DMS 273 treated with DMSO at 0.1 percent for 48 hours (cell line): Measurements from ENCODE around the gene ATF5.

Experiments
- DNase-seq: peaks from one replicate; lab custom pipeline; 2025; lab: John Stamatoyannopoulos, UW

The ATF5 gene, protein sequence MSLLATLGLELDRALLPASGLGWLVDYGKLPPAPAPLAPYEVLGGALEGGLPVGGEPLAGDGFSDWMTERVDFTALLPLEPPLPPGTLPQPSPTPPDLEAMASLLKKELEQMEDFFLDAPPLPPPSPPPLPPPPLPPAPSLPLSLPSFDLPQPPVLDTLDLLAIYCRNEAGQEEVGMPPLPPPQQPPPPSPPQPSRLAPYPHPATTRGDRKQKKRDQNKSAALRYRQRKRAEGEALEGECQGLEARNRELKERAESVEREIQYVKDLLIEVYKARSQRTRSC

DNA sequence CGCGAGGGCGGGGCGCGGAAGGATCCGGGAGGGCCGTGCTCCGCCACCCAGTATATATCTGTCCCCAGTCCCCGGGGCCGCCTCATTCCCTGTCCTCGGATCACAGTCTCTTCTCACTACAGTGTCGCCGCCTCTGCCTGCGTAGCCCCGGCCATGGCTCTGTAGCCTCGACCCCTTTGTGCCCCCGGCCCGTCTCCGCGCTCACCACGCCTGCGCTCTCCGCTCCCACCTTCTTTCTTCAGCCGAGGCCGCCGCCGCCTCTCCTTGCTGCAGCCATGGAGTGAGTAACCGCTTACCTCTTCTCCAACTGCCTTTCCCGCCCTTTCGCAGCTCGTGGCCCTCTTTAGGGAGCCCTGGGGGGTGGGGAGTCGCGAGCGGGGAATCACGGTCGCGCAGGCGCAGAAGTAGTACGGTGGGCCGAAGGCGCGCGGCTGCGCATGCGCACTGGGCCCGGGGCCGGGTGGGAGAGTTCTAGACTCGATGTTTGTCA lies at the start of gene ATF5, which contains the start of gene NUP62:
Gene ATF5, plus strand, starts transcription at position 85 of the 490 bp plus-strand sequence. CDS start 1,646 bp downstream, outside the sequence.
Gene NUP62, minus strand, starts transcription at position 384 of the 490 bp plus-strand sequence. CDS start 19,697 bp downstream, outside the sequence.
- peak; percentile 78 for DNase-seq

DNA sequence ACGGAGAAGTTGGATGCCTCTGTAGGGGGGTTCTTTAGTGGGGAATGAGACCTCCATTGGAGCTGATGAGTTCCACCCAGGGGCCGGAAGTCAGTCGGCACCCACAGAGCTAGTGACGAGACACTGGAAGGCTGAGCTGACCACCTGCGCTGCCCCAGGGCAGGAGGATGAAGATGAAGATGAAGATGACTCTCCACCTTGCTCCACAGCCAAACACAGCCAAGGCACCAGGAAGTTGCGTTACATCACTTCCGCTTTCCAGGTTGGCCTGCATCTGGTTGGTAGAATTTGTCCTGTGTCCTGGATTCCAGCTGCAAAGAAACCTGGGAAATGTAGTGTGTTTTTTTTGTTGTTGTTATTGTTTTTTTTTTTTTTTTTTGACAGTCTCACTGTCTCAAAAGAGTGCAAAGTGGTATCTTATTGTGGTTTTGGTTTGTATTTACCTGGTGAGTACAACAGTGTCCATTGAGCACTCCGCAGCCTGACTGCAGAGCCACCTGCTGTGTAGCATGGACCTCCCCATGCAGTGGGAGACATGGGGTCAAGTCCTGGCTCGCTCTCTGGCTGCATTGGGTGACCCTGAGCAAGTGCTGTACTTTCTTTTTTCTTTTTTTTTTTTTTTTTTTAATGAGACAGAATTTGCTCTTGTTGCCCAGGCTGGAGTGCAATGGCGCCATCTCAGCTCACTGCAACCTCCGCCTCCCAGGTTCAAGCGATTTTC lies 49.6 kb upstream of the ATF5 start:
- no peak for DNase-seq

DNA sequence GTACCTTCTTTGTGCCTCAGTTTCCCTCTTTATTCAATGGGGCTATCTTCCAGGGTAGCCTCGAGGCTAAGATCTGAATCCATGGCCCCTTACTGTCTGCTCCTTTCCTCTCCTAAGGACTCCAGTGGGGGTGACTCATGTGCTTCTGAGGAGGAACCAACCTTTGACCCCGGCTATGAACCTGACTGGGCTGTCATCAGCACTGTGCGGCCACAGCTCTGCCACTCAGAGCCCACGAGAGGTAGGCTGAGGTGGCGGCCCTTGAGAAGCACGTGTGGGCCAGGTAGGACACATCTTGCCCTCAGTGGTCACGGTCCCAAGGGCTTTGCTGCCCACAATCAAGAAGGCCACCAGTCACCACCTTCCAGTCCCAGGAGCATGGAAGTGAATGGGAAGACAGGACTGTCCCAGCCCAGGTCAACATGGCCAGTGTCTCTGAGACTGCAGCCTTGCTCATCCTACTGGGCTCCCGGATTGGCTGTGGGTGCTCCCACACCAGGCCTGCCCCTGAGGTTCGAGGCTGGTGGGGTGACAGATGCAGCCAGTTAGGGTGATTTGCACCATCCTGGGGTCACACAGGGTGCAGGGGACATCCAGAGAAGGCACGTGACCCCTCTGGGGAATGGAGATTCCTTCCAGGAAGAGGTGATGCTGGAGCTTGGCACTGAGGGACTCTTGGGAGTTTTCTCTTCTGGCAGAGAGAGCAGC lies 48.7 kb upstream of the ATF5 start:
- DNase-seq: no peak

DNA sequence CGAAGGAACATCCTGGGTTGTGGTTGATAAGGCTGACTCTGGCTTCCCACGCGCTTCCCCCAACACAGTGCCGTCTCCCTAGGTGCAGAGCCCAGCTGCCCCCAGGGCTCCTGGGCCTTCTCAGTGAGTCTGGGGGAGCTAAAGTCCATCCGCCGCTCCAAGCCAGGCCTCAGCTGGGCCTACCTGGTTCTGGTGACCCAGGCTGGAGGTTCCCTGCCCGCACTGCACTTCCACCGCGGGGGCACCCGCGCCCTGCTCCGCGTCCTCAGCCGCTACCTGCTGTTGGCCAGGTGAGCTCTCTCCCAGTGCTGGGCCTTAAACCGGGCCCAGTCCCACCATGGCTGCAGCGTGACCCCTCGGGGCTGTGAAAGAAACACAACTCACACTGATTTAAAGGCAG lies 47.8 kb upstream of the ATF5 start:
- no peak for DNase-seq

DNA sequence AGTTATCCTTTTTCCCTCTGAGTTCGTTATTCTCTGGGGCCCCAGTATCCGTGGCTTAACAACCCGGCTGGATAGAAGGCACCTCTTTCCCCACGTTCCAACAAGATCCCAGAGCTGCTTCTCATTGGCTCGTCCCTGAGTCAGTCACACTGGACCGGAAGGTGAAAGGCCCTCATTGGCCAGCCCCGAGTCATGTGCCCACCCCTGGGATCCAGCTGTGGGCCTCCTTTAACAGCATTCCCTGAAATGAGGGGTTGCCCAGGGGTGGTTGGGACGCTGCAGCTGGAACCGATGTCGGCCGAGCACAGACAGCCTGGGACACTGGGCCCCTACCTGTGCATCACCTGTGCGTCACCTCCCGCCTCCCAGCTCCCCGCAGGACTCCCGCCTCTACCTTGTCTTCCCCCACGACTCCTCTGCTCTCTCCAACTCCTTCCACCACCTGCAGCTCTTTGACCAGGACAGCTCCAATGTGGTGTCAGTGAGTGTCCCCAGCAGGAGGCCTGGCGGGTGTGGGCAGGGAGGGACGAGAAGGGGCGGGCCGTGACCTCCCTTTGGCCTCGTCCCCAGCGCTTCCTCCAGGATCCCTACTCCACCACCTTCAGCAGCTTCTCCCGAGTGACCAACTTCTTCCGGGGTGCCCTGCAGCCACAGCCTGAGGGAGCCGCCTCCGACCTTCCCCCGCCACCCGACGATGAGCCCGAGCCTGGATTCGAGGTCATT lies 47.2 kb upstream of the ATF5 start:
- no peak for DNase-seq

DNA sequence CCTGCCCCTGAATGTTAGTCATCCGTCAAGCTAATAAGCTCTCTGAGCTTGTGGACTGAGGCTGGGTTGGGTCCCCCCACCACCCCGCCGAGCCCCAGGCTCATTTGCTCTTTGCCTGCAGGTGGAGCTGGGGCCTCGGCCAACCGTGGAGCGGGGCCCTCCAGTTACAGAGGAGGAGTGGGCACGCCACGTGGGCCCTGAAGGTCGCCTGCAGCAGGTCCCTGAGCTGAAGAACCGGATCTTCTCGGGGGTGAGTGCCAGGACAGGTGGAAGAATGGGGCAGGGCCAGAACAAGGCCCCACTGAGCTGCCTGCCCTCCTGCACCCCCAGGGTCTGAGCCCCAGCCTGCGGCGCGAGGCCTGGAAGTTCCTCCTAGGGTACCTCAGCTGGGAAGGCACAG lies 46.4 kb upstream of the ATF5 start:
- no peak for DNase-seq

DNA sequence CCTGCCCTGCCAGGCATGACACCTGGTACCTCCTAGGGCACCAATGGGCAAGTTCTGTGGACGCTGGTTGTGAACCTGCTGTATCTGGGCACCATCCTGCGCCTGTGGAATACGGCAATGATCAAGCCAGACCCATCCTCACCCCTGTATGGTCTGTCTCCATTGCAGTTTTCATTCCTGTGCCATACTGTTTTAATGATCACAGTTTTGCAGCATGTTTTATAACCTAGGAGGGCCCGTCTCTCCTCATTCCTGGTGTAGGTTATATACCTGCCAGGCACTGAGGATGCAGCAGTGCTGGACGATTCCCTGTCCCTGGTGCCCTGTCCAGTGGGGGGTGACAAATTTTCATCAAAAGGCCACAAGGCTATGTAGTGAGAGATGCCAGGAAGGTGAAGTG lies 45.9 kb upstream of the ATF5 start:
- no peak for DNase-seq

DNA sequence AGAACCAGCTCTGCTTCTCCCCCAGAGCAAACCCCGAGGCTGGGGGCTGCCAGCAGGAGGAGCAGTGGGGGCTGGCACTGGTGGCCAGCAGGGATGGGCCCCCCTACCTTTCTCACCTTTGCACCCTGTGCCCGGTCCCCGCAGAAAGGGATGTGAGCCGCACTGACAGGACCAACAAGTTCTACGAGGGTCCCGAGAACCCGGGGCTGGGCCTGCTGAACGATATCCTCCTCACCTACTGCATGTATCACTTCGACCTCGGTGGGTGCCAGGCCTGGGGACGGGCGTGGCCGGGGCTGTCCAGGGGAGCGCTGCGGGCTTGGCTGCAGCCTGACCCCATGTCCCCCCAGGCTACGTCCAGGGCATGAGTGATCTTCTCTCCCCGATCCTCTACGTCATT lies 44.9 kb upstream of the ATF5 start:
- no peak for DNase-seq

DNA sequence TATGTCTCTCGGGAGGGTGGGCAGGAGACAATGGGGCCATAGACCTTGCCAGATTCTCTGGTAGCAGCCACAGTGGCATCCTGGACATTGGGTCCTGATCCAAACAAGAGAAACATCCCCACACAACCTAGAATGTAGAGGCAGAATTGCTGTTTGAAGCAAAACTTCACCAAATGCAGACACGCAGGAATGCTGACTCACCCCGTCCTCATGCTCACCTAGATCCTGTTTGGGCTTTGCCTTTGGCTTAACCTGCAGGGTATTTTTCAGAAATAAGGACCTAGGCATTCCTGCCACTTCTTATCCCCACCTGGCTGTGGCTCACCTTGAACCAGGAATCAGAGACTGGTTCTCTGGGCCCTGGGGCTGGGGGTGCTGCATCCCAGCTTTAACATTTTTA lies 44.2 kb upstream of the ATF5 start:
- no peak for DNase-seq

DNA sequence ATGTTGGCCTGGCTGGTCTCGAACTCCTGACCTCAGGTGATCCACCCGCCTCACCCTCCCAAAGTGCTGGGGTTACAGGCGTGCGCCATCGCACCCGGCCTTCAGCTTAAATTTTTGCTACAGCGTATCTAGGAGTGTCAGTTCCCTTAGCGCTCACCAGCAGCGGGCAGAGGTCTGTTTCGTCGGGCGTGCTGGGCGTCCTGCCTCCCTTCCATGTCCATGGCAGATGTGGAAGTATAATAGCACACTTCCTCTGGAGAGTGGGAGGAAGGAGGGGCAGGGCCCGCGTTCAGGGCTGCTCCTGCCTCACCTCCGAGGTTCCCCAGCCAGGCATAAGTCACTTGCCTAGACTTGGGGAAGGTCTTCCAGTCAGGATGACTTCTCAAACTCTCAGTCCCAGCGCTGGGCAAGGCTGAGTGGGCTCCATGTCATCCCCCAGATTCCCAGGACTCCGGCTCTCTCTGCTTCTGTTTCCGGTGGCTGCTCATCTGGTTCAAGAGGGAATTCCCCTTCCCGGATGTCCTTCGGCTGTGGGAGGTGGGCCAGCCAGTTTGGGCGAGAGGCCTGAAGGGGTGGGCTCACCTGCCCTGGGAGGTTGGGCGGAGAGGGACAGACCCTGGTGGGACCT lies 41.9 kb upstream of the ATF5 start:
- no peak for DNase-seq

DNA sequence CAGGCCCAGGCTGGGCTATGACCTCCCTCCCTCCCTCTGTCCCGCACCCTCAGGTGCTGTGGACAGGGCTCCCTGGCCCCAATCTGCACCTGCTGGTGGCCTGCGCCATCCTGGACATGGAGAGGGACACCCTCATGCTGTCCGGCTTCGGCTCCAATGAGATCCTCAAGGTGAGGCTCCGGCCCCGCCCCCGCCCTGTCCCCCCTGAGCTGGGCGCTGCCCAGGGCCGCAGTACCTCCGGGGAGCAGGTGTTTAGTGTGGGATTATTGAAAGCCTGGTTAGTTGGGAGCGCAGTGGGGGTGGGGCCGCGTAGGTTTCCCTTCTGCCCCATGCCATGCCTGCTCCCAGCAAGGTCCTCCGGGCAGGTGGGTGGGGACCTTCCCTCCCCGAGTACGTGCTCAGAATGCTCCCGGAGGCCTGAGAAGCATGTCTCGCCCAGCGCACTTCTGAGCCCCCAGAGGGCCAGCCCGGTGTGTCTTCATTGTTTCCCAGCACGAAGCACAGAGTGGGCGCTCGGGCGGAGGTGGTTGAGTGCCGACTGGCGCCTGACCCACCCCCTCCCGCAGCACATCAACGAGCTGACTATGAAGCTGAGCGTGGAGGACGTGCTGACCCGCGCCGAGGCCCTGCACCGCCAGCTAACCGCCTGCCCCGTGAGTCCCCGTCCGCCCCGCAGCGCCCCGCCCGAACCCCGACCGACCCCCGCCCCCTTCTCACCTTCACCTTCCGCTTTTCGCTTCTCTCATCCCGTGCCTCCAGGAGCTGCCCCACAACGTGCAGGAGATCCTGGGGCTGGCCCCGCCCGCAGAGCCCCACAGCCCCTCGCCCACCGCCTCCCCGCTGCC lies 41.1 kb upstream of the ATF5 start:
- DNase-seq: no peak

DNA sequence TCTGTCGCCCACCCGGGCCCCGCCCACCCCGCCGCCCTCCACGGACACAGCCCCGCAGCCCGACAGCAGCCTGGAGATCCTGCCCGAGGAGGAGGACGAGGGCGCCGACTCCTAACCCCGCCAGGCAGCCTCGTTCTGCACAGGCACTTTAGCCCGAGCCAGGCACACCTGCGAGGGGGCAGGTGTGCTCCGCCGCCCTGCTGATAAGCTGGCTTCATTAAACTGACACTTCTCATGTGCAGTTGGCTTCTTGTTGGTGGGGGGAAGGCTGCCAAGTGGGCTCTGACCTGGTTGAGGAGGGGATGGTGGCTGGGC lies 40.5 kb upstream of the ATF5 start:
- DNase-seq: no peak

DNA sequence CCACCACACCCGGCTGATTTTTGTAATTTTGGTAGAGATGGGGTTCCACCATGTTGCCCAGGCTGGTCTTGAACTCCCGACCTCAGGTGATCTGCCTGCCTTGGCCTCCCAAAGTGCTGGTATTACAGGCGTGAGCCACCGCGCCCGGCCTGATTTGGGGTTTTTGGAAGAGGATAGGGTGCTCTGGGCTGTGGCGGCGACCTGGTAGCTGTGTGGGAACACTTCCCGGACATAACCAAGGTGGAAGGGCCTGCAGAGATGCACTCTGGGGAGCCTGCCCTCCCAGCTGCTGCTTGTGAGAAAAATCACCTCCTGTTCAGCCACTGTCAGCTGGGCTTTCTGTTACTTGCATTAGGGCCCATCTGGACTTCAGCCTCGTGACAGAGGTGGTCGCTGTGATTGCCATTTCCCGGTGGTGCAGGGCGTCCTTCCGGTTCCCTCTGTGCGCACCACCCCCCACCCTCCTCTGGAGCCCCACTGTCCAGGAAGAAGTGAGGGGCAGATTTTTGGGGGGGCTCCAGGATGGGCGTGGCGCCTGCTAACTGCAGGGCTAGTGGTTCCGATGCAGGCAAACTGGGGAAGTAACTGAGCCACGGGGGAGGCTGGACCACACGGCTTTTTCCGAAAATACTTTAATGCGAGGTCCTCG lies 39.8 kb upstream of the ATF5 start:
- DNase-seq: peak; percentile 37

DNA sequence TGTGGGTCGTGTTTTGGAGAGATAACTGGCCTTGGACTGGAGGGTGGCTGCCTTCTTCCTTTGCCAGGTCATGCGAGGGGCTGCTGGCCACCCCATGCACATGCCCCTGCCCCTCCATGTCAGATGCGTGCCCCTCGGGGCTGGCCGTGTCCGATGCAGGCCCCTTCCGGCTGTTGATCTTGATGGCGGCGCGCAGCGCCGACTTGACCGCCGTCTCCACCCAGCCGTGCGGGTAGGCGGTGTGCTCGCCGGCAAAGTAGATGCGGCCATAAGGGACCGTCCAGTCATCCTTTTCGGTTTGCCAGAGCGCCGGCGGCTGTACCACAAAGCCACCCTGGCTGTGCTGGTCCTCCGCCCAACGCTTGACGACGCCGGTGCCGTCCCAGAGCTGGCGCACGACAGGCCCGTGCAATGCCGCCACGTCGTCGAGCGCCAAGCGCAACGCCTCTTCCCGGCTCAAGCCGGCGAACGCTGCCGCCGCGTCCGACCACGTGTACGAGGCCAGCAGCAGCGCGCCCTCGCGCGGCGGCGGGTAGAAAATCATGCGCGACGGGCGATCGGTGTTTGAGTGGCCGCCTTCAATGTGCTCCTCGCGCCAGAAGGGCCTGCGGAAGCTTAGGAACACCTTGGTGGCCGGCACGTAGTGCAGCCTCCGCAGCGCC lies 39.2 kb upstream of the ATF5 start:
- peak; percentile 31 for DNase-seq

DNA sequence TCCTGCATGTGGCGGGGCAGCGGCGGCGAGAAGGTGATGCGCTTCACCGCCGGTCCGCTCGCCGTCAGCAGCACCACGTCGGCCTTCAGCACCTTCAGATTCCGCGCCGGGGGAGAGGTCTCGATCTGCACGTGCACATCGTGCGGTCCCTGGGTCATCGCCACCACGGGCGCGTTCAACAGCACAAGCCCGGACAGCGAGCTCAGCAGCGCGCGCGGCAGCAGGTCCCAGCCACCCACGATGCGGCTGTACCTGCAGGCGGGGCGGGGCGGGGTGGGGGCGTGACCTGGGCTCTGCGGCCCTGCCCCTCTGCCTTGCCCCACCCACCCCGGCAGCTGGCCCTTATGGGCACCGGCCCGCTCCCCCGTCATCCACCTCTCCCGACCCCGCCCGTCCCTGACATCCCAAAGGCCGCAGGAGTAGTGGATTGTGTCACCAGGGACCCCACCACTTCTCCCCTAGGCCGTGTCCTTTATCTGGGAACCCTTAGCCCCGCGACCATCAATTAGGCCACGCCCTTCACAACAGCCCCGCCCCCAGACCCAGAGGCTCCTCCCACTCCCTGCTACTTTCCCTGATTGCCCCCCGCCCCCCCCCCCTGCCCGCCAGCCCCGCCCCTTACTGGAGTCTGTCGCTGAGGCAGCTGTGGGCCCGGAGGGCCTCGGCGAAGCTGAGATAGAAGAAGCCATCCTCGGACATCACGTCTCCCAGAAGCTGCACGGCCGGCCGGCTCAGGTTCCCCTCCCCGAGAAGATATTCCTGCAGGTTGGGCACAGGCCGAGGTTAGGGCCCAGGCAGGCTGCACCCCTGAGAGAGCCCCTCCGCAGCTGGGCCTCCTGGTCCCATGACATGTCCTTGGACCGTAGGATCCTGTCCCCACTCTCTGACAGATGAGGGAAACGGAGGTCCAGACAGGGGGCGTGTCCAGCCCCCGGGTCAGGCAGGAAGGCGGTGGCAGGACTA lies 38.4 kb upstream of the ATF5 start:
- no peak for DNase-seq

DNA sequence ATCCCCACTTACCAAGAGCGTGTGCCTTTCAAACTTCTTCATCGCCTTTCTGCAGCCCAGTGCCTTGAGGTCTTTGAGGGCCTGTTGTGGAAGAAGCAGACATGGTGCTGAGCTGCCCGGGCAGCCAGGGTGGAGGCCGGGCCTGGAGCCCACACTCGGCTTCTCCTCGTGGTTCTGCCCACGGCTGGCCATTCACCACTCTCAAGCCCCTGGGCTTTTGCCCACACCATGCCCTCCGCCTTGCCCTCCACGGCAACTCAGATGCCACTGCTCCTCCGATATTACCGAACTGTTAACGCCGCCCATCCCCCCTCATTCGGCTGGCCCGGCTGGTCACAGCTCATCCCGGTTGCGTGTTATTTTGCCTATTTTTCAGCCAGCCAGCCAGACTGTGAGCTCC lies 37.6 kb upstream of the ATF5 start:
- no peak for DNase-seq

DNA sequence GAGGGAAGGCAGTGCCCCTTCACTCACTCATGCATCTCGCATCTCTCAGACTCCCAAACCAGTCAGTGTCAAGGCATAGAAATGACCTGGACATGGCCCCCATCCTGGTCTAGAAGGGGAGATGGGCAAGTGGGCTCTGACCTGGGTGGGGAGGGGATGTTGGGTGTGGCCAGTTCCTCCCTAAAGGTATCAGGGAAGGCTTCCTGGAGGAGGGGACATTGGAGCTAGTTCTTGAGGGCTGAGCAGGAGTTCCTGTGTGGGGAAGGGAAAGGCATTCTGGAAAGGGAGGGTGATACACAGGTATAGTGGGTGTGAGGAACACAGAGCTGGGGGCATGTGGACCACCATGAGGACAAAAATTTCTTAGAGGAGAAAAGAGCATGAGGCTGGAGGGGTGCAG lies 36.3 kb upstream of the ATF5 start:
- no peak for DNase-seq

DNA sequence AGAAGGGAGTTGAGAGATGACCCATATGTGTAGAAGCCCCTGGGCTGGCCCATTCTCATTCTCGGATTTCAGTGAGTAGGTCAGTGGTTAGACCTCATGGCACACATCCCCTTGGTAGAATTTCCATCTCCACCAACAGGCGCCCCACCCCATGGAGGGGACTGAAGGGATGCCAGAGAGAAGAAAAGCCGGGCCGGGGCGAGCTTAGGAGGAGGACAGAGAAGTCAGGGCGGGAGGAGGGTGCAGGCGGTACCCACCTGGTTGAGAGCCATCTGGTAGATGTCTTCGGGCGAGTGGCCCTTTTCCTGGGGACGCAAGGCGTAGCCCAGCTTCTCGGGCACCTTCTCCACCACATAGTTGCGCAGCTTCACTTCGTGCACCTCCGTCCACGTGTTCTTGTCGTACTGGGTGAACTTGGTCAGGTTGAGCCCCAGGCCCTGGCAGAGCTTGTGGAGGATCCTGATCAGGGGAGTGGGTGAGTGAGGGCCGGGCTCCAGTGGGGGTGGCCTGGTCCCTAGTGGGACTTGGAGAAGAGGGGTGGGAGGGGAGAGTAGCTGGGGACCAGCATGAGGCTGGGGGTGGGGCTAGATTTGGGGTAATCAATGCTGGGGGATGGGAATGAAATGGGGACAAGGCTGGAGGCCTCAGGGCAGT lies 34.9 kb upstream of the ATF5 start:
- no peak for DNase-seq
